Heart left ventricle (tissue), 13 donors: ENCODE measurements around the gene SPTLC3.

Experiments
- POLR2A ChIP-seq, 2 donors: fragments of 450-650 bp; IDR thresholded peaks; one replicate each; pipeline ENCODE4 v1.6.1; 2017; ENCODE audit warnings: antibody characterized with exemption in 2 of 2, mild to moderate bottlenecking in 2 of 2, moderate library complexity in 2 of 2
- TF ChIP-seq, protein P1 (sequence below), 12 donors: fragments of 200-600 bp; sonication (generic) in 4 of 12; IDR thresholded peaks; one replicate each; pipeline versions ENCODE4 v1.5.0 to v1.8.0; 2018 to 2022; ENCODE audit warnings: antibody characterized with exemption in 12 of 12, mild to moderate bottlenecking in 5 of 12
- donor health status: ischemic (EF 13 %, LVEDD 7.1; RV severe dilation, severe dysfunction).
- donor health status: DM: no; HTN: yes; CAD: no.
- donor health status: DM: no; HTN: no; CAD: no.
- donor health status: ischemic (EF 25% LVEDD 6.9; RV normal size, moderate dysfunction).
- donor health status: ischemic (EF 25% LVEDD 5.7; RV mildly dilated, moderate dysfunction).
- donor health status: ischemic (EF 35%, LVEDD 5.7; RV mildly dilated, moderate dysfunction).
- donor health status: nonischemic (EF 11% LVEDD 7.7; RV severe dilation, severe dysfunction).
- donor health status: DM: yes; HTN: yes; CAD: no.
- donor health status: PGD.
- donor health status: ischemic (EF 29% LVEDD 5.4; RV normal size, mild dysfunction).
- donor health status: nonischemic (EF 23%, LVEDD 6.1; RV moderate dilation, normal function).

DNA sequence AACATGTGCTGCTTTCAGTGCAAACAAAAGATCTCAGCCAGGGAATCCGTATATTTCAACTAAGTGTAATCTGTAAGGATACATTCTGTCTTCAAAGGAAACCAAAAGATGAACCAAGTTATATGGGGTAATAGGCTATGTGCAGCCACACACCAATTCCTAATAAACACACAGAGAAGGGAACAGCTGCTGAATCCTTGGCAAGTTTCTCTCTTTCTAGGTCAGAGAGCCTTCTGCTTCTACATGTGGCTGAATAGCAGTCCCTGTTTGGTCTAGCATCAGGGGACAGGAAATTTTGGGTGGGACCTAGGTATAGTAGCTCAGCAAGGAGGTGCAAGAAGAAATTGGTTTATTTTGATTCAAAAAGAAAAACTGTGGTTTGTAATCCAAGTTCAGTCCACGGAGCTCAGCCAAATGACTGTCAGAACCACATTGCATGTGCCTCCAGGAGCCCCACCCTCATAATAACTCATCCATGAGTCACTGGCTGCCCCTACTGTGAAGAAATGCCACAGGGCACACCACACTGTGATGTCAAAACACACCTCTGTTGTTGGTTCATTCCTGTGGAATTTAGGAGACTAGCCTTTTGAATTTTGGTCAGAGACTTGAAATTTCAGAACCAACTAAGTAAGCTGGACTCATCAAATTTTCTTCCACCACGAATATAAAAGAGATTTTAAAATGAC is 21.1 kb downstream of the SPTLC3 start:
- no peak for TF ChIP-seq POLR2A (IDR thresholded peaks at IDR 0.05)
- TF ChIP-seq, protein P1, sequence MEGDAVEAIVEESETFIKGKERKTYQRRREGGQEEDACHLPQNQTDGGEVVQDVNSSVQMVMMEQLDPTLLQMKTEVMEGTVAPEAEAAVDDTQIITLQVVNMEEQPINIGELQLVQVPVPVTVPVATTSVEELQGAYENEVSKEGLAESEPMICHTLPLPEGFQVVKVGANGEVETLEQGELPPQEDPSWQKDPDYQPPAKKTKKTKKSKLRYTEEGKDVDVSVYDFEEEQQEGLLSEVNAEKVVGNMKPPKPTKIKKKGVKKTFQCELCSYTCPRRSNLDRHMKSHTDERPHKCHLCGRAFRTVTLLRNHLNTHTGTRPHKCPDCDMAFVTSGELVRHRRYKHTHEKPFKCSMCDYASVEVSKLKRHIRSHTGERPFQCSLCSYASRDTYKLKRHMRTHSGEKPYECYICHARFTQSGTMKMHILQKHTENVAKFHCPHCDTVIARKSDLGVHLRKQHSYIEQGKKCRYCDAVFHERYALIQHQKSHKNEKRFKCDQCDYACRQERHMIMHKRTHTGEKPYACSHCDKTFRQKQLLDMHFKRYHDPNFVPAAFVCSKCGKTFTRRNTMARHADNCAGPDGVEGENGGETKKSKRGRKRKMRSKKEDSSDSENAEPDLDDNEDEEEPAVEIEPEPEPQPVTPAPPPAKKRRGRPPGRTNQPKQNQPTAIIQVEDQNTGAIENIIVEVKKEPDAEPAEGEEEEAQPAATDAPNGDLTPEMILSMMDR (IDR thresholded peaks at IDR 0.05) = no peak
